ENCODE results near the gene LCAT.

Gene LCAT

DNA sequence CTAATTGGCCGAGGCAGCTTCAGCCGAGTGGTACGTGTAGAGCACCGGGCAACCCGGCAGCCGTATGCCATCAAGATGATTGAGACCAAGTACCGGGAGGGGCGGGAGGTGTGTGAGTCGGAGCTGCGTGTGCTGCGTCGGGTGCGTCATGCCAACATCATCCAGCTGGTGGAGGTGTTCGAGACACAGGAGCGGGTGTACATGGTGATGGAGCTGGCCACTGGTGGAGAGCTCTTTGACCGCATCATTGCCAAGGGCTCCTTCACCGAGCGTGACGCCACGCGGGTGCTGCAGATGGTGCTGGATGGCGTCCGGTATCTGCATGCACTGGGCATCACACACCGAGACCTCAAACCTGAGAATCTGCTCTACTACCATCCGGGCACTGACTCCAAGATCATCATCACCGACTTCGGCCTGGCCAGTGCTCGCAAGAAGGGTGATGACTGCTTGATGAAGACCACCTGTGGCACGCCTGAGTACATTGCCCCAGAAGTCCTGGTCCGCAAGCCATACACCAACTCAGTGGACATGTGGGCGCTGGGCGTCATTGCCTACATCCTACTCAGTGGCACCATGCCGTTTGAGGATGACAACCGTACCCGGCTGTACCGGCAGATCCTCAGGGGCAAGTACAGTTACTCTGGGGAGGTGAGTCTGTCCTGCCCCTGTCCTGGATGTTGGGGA, 34.7 kb downstream of the LCAT start:
- DNase-seq = no peak

DNA sequence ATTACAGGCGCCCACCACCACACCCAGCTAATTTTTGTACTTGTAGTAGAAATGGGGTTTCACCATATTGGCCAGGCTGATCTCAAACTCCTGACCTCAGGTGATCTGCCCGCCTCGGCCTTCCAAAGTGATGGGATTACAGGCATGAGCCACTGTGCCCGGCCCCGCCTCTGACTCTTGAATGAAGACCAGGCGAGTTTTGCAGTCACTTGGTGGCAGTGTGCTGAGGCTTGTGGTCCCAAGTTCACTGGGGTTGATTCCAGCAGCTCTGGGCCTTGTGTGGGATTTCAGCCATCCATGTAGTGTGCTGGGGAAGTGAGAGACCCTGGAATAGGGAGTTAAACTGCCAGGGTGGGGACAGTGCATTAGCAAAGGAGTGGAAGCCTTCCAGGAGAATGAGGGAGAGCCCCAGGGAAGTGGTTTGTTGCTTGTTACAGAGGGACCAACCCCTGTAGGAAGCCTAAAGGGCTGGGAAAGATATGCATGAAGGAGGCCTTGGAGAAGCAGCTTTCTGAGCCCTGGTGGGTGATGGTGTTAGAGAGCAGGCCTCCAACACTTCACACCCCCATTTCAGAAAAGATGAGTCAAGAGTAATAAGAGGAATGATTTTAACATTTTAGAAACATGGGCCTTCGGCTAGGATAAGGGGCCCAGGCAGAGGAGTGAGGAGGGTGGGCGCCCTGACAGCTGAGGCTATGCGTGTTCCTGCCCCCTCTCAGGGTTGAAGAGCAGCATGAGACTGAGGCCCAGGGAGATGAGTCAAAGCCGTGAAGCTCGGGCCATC, 36.3 kb downstream of the LCAT start:
- no peak for DNase-seq

DNA sequence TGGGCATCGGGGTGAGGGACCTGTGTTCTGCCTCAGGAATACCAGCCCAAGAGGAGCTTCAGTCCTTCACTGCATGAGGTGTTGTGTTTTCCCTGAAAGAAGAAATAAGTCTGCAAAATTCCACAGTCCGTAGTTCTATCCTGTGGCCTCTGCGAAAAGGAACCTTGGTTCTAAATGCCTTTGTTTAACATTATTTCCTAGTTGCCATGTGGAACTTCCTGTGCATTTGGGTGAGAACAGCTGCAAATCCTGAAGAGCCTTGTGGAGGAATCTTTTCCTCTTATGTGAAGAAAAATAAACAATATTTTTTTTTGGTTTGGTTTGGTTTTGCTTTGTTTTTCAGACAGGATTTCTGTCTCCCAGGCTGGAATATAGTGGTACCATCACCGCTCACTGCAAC, 41.1 kb downstream of the LCAT start:
- DNase-seq = no peak

DNA sequence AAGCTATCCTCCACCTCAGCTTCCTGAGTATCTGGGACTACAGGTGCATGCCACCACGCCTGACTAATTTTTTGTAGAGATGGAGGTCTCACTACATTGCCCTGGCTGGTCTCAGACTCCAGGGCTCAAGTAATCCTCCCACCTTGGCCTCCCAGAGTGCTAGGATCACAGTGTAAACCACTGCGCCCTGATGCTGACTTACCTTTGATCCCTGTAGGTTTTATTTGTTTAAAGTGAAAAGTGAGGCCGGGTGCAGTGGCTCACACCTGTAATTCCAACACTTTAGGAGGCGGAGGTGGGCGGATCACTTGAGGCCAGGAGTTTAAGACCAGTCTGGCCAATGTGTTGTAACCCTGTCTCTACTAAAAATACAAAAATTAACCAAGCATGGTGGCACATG, 42.2 kb downstream of the LCAT start:
- no peak for DNase-seq

DNA sequence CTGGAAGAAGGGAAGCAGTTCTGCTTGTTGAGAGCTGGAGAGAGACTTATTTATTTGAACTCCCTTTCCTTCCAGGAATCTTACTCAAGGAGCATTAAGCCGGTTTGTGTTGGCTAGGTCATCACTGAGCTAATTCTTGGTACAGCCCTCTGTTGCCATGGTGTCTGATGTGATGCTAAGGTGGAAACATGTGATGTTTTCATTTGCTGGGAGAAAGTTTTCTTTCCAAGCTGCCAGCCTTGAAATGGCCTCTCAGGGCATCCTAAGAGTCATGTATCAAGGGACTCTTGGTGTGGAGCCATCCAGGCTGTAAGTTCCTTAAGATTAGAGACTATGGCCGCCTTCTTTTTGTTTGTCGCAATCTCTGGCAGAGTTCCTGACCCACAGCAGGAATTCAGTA, 46.7 kb downstream of the LCAT start:
- no peak for DNase-seq

DNA sequence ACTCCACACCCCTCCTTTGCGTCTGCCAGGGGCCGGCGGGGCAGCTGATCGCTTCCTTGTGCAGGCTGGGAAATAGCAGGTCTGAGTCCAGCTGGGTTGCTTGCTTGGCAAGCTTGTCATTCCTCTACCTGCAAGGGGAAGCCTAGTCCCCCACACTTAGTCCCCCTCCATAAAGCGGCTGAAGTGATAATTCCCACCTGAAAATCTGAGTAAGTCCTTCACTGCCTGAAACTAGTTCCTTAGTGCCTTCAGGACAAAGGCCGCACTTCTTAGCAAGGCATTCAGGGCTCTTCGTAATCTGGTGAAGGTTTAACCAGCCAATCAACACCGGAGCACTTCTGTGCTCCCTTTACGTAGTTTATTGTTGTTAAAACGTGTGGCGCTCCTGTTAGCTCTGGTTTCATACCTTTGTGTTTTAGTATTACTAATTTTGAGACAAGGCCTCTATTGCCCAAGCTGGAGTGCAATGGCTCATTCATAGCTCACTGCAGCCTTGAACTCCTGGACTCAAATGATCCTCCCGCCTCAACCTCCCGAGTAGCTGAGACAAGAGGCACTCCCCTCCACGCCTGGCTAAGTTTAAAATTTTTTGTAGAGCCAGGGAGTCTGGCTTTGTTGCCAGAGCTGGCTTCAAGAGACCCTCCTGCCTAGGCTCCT, 50.0 kb downstream of the LCAT start:
- no peak for DNase-seq

DNA sequence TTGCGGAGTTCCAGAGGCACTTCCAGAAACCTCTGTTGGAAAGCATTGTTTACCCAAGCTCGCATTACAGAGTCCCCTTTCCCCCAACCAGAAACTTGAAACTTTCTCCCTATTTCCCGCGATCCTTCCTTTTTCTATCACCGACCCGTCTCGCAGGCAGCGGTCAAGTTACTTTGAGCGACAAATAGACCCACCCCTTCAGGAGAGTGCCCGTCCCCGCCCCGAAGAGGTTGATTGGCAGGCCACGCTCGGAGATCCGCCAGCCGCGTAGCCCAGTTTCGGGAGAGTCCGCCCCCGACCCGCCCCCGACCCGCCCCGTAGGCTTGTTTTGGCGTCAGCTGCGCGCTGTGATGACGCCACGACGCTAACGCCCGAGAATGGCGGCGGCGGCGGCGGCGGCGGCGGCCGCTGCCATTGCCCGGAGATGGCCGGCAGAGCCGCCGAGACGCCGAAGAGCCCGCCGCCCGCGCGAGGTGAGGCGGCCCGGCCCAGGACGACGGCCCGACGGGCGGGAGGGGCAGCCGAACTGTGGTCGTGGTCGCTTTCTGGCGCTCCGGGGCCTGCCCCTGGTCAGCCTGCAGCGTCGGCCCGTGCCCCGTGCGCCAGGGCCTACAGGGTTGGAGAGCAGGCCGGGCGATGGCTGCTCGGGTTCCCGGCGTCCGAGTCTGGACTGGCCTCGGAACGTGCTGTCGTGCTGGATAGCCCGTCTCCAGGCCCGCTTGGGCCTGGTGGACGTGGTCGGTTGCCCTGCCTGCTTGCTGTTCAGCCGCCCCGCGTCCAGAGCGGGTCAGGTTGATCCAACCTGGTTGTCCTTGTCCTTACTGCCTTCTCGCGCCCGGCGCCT, 50.8 kb downstream of the LCAT start, which contains the start of gene PSKH1:
TSS of gene PSKH1 (plus strand) at position 356 of the 844 bp plus-strand sequence. CDS start 15,496 bp downstream, outside the sequence.
- DNase-seq = peak; percentile 100

DNA sequence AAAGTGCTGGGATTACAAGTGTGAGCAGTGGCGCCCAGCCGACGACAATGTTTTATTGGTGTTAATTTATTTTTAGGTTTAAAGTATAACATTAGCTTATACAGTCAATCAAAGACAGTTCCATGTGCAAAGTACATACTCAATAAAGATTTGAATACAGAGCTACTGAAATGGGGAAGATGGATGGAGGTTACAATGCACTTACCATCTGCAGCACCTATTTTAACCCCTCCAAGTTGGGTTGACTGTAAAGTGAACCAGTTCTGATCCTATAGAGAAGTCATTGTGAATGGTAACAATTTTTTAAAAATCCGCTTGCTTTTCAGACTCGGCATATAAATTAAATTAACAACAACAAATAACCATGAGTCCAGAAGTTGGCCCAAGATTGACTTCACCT, 51.5 kb downstream of the LCAT start:
- no peak for DNase-seq
